Colonic mucosa (tissue), 4 donors: ENCODE data around the gene GFM2. TPM values are rescaled to one million over a fixed set of nuclear protein-coding genes. Genes with fewer than 3 reads are reported as not detected.
"Not testable (repeated sequence)": the region's sequence is repeated elsewhere in the genome, so short reads cannot be mapped to it uniquely, and the experiment has no call there.

Experiments
- DNase-seq: peaks from one replicate; pipeline ENCODE4 v3.0.0-alpha.2; 2020
- H3K27ac ChIP-seq: fragments of 200-600 bp; one replicate; pipeline ENCODE4 v1.8.0; 2021
- H3K27me3 ChIP-seq: fragments of 200-600 bp; one replicate; pipeline ENCODE4 v1.8.0; 2021
- H3K36me3 ChIP-seq: fragments of 200-600 bp; one replicate; pipeline ENCODE4 v1.8.0; 2021
- H3K4me1 ChIP-seq: fragments of 200-600 bp; one replicate; pipeline ENCODE4 v1.8.0; 2021; ENCODE audit warnings: mild to moderate bottlenecking
- H3K4me3 ChIP-seq: fragments of 200-600 bp; one replicate; pipeline ENCODE4 v1.8.0; 2021
- H3K9ac ChIP-seq, 2 donors: one replicate each; pipeline ENCODE4 v1.7.0; 2013; ENCODE audit warnings: control low read depth in 2 of 2, low read depth in 2 of 2, low read length in 2 of 2
- H3K9me3 ChIP-seq: fragments of 200-600 bp; one replicate; pipeline ENCODE4 v1.8.0; 2021
- CTCF ChIP-seq: fragments of 200-600 bp; IDR thresholded peaks from one replicate; pipeline ENCODE4 v1.8.0; 2022; ENCODE audit warnings: antibody characterized with exemption, mild to moderate bottlenecking
- intact Hi-C: fragments of 100-400 bp; cut with DNase I; formaldehyde crosslinking; loops from one replicate; pipeline ENCODE4 v1.14.1; 2022
- total RNA-seq, 2 donors: library from RNA; stranded (reverse); fragmentation: NEBNext Ultra II Directional in 1 of 2; extraction: Animal tissue kit (Norgen Biotek cat#: 25700) in 1 of 2; gene quantifications; one replicate each; pipeline ENCODE4 v1.2.1, GENCODE V29; 2021
- donor health status: healthy.
- donor health status: DM: no; HTN: no; CAD: no.
- donor health status: DM: no; HTN: no; CAD: no.

GFM2 gene
- total RNA-seq, 2 donors from 2014 or later = 24.1 to 31.4 TPM

GRCh38 chr5:74762599-74762998 is 4.3 kb downstream of the GFM2 start:
- Histone ChIP-seq H3K9me3 (no peaks in the 10 kb centered on the region), H3K4me1 (peaks cover 10% of the 10 kb centered on the region), H3K9ac (no peak overlapping the region), H3K36me3 (no peaks in the 10 kb centered on the region), H3K4me3 (no peak overlapping the region), H3K27ac (no peak overlapping the region), H3K27me3 (no peaks in the 10 kb centered on the region)
- intact Hi-C loops = loop anchor here (10.0 kb wide), 1 partner anchor 68 kb away; no protein-coding TSS in a partner anchor
- no peak for TF ChIP-seq CTCF
- no peak for DNase-seq

GRCh38 chr5:74761241-74761640 is 5.7 kb downstream of the GFM2 start:
- H3K9me3 ChIP-seq = no peaks in the 10 kb centered on the region
- H3K9ac ChIP-seq = no peak overlapping the region
- H3K36me3 ChIP-seq = no peaks in the 10 kb centered on the region
- peaks cover 10% of the 10 kb centered on the region for H3K4me1 ChIP-seq
- intact Hi-C loops = loop anchor here (10.0 kb wide), 1 partner anchor 66 kb away; no protein-coding TSS in a partner anchor
- no peak for TF ChIP-seq CTCF
- H3K27ac ChIP-seq = no peak overlapping the region
- DNase-seq = no peak
- no peaks in the 10 kb centered on the region for H3K27me3 ChIP-seq
- no peak overlapping the region for H3K4me3 ChIP-seq

- H3K36me3 ChIP-seq, DNase-seq, H3K4me3 ChIP-seq, H3K9me3 ChIP-seq, H3K9ac ChIP-seq, intact Hi-C loops, H3K27me3 ChIP-seq, H3K4me1 ChIP-seq, H3K27ac ChIP-seq: not testable (repeated sequence)
Observed at GRCh38 chr5:74748742-74749141, 18.2 kb downstream of the GFM2 start.

GRCh38 chr5:74738406-74738805 is 28.5 kb downstream of the GFM2 start:
- no peak overlapping the region for H3K9ac ChIP-seq
- H3K36me3 ChIP-seq = peaks cover 3% of the 10 kb centered on the region
- no peaks in the 10 kb centered on the region for H3K9me3 ChIP-seq
- intact Hi-C loops = loop anchor here (10.0 kb wide), 1 partner anchor 74 kb away; no protein-coding TSS in a partner anchor
- H3K4me1 ChIP-seq = no peaks in the 10 kb centered on the region
- no peak for TF ChIP-seq CTCF
- H3K27ac ChIP-seq = no peak overlapping the region
- H3K27me3 ChIP-seq = no peaks in the 10 kb centered on the region
- no peak overlapping the region for H3K4me3 ChIP-seq
- no peak for DNase-seq

- intact Hi-C loops = loop anchor here (10.0 kb wide), 1 partner anchor 72 kb away; no protein-coding TSS in a partner anchor
- H3K9me3 ChIP-seq = no peaks in the 10 kb centered on the region
- no peak for DNase-seq
- no peak overlapping the region for H3K9ac ChIP-seq
- no peak overlapping the region for H3K4me3 ChIP-seq
- no peak for TF ChIP-seq CTCF
- no peaks in the 10 kb centered on the region for H3K27me3 ChIP-seq
- H3K4me1 ChIP-seq = no peaks in the 10 kb centered on the region
- no peak overlapping the region for H3K27ac ChIP-seq
- peaks cover 3% of the 10 kb centered on the region for H3K36me3 ChIP-seq
Observed at GRCh38 chr5:74736759-74737158, 30.2 kb downstream of the GFM2 start.

- Histone ChIP-seq H3K4me3 (no peak overlapping the region), H3K27me3 (no peaks in the 10 kb centered on the region), H3K27ac (no peak overlapping the region), H3K9ac (no peak overlapping the region), H3K9me3 (no peaks in the 10 kb centered on the region), H3K36me3 (peaks cover 2% of the 10 kb centered on the region), H3K4me1 (no peaks in the 10 kb centered on the region)
- intact Hi-C loops = no loop called here
- no peak for TF ChIP-seq CTCF
- no peak for DNase-seq
Observed at GRCh38 chr5:74725331-74725730, 41.6 kb downstream of the GFM2 start.
